ENCODE results near the gene NUDT22.

- no peak for TF ChIP-seq CTCF (IDR thresholded peaks at IDR 0.05; ENCODE audit: insufficient read depth, low read length, poor library complexity, severe bottlenecking)
- no peak for TF ChIP-seq EZH2phosphoT487 (conservative IDR thresholded peaks at IDR 0.05; ENCODE audit: low read length)
Measured at GRCh38 chr11:64251753-64252002, 25.6 kb downstream of the NUDT22 start.
